GM19463 (cell line): Measurements from ENCODE around the gene MYBPHL.

Experiments
- ATAC-seq: cut with Tn5 transposase; IDR thresholded peaks from one replicate; pipeline ENCODE4 v1.9.1; 2021; ENCODE audit warnings: mild to moderate bottlenecking, moderate library complexity; ENCODE audit not compliant: unreplicated experiment

MYBPHL gene

GRCh38 chr1:109281680-109282496 is 24.9 kb downstream of the MYBPHL start:
- ATAC-seq: no peak

GRCh38 chr1:109280862-109281261 is 25.9 kb downstream of the MYBPHL start:
- ATAC-seq: no peak

- no peak for ATAC-seq
These were observed 27.1 kb downstream of the MYBPHL start for GRCh38 chr1:109279615-109280278.

- ATAC-seq: peak; percentile 84
These were observed 29.2 kb downstream of the MYBPHL start for GRCh38 chr1:109277434-109278204.

- no peak for ATAC-seq
These were observed 31.0 kb downstream of the MYBPHL start for GRCh38 chr1:109275706-109276345.

- ATAC-seq: no peak
These were observed 32.0 kb downstream of the MYBPHL start for GRCh38 chr1:109274533-109275476.

- ATAC-seq: no peak
These were observed 33.1 kb downstream of the MYBPHL start for GRCh38 chr1:109273570-109274288.

- ATAC-seq: no peak
These were observed 33.8 kb downstream of the MYBPHL start for GRCh38 chr1:109272831-109273547.

GRCh38 chr1:109272021-109272799 is 34.6 kb downstream of the MYBPHL start:
- no peak for ATAC-seq

- no peak for ATAC-seq
These were observed 35.4 kb downstream of the MYBPHL start for GRCh38 chr1:109271458-109271857.

- no peak for ATAC-seq
These were observed 36.0 kb downstream of the MYBPHL start for GRCh38 chr1:109270623-109271317.

- no peak for ATAC-seq
These were observed 36.7 kb downstream of the MYBPHL start for GRCh38 chr1:109269981-109270622.

GRCh38 chr1:109269212-109269980 is 37.4 kb downstream of the MYBPHL start:
- no peak for ATAC-seq

GRCh38 chr1:109268431-109269211 is 38.2 kb downstream of the MYBPHL start:
- no peak for ATAC-seq

GRCh38 chr1:109267743-109268300 is 39.0 kb downstream of the MYBPHL start:
- no peak for ATAC-seq
